ENCODE data around the gene SNAP23.

Gene SNAP23

GRCh38 chr15:42495361-42496212 is at the start of gene SNAP23:
SNAP23 (plus strand) TSS chr15:42495634; CDS start chr15:42511847, 16,213 bp downstream.
- DNase-seq (ENCODE audit: low read depth): peak; percentile 98
- Histone ChIP-seq H3K4me3 (ENCODE audit: low read length) (peak within 1 kb of the TSS; percentile 96), H3K4me1 (ENCODE audit: control insufficient read depth, insufficient read depth, low read length) (peaks cover 26% of the 10 kb centered on the region), H3K27me3 (replicated peaks; ENCODE audit: control insufficient read depth, insufficient read depth, low read length) (no peaks in the 10 kb centered on the region), H3K9me3 (ENCODE audit: control insufficient read depth, low read length) (no peaks in the 10 kb centered on the region), H3K9ac (ENCODE audit: low read length) (peak within 1 kb of the TSS; percentile 95), H3K36me3 (ENCODE audit: control insufficient read depth, insufficient read depth, low read length, severe bottlenecking) (no peaks in the 10 kb centered on the region)

- no peaks in the 10 kb centered on the region for H3K27me3 ChIP-seq (replicated peaks; ENCODE audit: control insufficient read depth, insufficient read depth, low read length)
Observed at GRCh38 chr15:42447599-42447998, 47.8 kb upstream of the SNAP23 start.

GRCh38 chr15:42448281-42448680 is 47.2 kb upstream of the SNAP23 start:
- peaks cover 86% of the 10 kb centered on the region for H3K36me3 ChIP-seq (ENCODE audit: control insufficient read depth, insufficient read depth, low read length, severe bottlenecking)
- no peak for DNase-seq (ENCODE audit: low read depth)
- H3K27me3 ChIP-seq (replicated peaks; ENCODE audit: control insufficient read depth, insufficient read depth, low read length): no peaks in the 10 kb centered on the region
- H3K9ac ChIP-seq (ENCODE audit: low read length): no peak overlapping the region
- H3K4me3 ChIP-seq (ENCODE audit: low read length): no peak overlapping the region
- H3K9me3 ChIP-seq (ENCODE audit: control insufficient read depth, low read length): no peaks in the 10 kb centered on the region
- H3K4me1 ChIP-seq (ENCODE audit: control insufficient read depth, insufficient read depth, low read length): peaks cover 4% of the 10 kb centered on the region

More at GRCh38 chr15:42447599-42447998, 47.8 kb upstream of the SNAP23 start:
- no peak for DNase-seq (ENCODE audit: low read depth)
- peaks cover 86% of the 10 kb centered on the region for H3K36me3 ChIP-seq (ENCODE audit: control insufficient read depth, insufficient read depth, low read length, severe bottlenecking)
- H3K4me3 ChIP-seq (ENCODE audit: low read length): no peak overlapping the region
- H3K9me3 ChIP-seq (ENCODE audit: control insufficient read depth, low read length): no peaks in the 10 kb centered on the region
- peaks cover 4% of the 10 kb centered on the region for H3K4me1 ChIP-seq (ENCODE audit: control insufficient read depth, insufficient read depth, low read length)
- H3K9ac ChIP-seq (ENCODE audit: low read length): no peak overlapping the region

DNA sequence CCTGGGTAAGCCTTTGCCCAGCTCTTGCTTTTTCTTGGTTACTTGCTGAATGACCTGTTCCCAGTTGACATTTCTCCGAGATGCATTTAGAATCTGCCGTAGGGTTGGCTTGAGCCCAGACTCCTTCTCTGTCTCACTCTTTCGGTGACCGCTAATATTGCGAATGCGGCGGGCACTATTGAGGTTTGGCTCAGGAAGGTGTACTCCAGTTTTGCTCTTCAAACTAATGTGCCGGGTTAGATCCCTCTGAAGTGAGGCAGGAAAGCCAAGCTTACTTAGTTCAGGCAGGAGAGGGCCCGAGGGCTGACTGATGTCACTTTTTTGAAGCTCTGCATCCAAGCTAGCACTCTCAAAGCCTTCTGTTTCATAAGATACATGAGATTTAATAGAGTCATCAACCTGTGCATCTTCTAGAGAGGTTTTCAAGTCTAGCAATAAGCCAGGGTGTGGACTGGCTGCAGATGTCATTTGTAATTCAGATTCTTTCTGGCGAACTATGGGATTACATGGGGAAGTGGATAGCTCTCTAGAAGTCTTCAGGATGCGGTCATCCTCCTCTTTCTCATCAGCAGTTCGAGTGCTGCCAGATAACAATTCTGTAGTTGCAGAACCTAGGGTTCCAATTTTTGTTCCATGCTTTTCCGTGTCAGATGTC is 45.5 kb upstream of the SNAP23 start:
- peaks cover 8% of the 10 kb centered on the region for H3K4me1 ChIP-seq (ENCODE audit: control insufficient read depth, insufficient read depth, low read length)
- H3K9me3 ChIP-seq (ENCODE audit: control insufficient read depth, low read length): no peaks in the 10 kb centered on the region
- H3K36me3 ChIP-seq (ENCODE audit: control insufficient read depth, insufficient read depth, low read length, severe bottlenecking): peaks cover 83% of the 10 kb centered on the region
- no peak overlapping the region for H3K9ac ChIP-seq (ENCODE audit: low read length)
- no peak overlapping the region for H3K4me3 ChIP-seq (ENCODE audit: low read length)
- no peak for DNase-seq (ENCODE audit: low read depth)
- no peaks in the 10 kb centered on the region for H3K27me3 ChIP-seq (replicated peaks; ENCODE audit: control insufficient read depth, insufficient read depth, low read length)

DNA sequence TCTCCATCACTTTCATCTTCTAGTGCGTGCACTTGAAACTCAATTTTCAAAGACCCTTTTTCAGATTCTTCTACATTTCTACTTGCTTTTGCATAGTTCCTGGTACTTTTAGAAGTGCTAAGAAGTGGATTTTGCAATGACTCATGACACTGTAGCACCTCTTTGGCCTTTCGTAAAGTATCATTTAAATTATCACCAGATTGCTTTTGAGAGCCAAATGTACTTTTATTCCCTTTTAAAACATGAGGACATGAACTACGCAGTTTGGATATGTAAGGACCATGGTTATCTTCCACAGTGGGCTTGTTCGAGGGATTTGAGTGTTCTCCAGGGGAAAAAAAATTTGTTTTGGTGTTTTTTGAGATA is 45.0 kb upstream of the SNAP23 start:
- no peak overlapping the region for H3K4me3 ChIP-seq (ENCODE audit: low read length)
- peaks cover 78% of the 10 kb centered on the region for H3K36me3 ChIP-seq (ENCODE audit: control insufficient read depth, insufficient read depth, low read length, severe bottlenecking)
- H3K27me3 ChIP-seq (replicated peaks; ENCODE audit: control insufficient read depth, insufficient read depth, low read length): no peaks in the 10 kb centered on the region
- peaks cover 12% of the 10 kb centered on the region for H3K4me1 ChIP-seq (ENCODE audit: control insufficient read depth, insufficient read depth, low read length)
- no peak for DNase-seq (ENCODE audit: low read depth)
- H3K9ac ChIP-seq (ENCODE audit: low read length): no peak overlapping the region
- no peaks in the 10 kb centered on the region for H3K9me3 ChIP-seq (ENCODE audit: control insufficient read depth, low read length)

GRCh38 chr15:42453826-42454225 is 41.6 kb upstream of the SNAP23 start:
- no peak overlapping the region for H3K4me3 ChIP-seq (ENCODE audit: low read length)
- no peaks in the 10 kb centered on the region for H3K27me3 ChIP-seq (replicated peaks; ENCODE audit: control insufficient read depth, insufficient read depth, low read length)
- H3K9me3 ChIP-seq (ENCODE audit: control insufficient read depth, low read length): no peaks in the 10 kb centered on the region
- no peak overlapping the region for H3K9ac ChIP-seq (ENCODE audit: low read length)
- H3K36me3 ChIP-seq (ENCODE audit: control insufficient read depth, insufficient read depth, low read length, severe bottlenecking): peaks cover 48% of the 10 kb centered on the region
- peak; percentile 37 for DNase-seq (ENCODE audit: low read depth)
- peaks cover 46% of the 10 kb centered on the region for H3K4me1 ChIP-seq (ENCODE audit: control insufficient read depth, insufficient read depth, low read length)

DNA sequence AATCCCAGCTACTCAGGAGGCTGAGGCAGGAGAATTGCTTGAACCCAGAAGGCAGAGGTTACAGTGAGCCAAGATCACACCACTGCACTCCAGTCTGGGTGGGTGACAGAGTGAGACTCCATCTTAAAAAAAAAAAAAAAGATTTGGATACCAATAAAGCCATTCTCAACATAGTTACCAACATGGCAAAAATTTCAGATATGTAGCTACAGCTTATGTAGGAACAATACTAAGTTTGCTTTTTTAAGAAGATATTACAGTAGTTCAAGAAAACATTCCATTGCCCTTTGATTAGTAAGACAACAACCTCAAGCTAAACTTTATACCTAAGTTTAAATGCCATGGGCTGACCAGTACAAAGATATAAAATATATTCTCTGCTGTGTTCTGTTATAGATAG is 38.9 kb upstream of the SNAP23 start:
- Histone ChIP-seq H3K36me3 (ENCODE audit: control insufficient read depth, insufficient read depth, low read length, severe bottlenecking) (peaks cover 21% of the 10 kb centered on the region), H3K27me3 (replicated peaks; ENCODE audit: control insufficient read depth, insufficient read depth, low read length) (no peaks in the 10 kb centered on the region), H3K9ac (ENCODE audit: low read length) (peak overlapping the region; percentile 88), H3K9me3 (ENCODE audit: control insufficient read depth, low read length) (no peaks in the 10 kb centered on the region), H3K4me3 (ENCODE audit: low read length) (peak overlapping the region; percentile 83), H3K4me1 (ENCODE audit: control insufficient read depth, insufficient read depth, low read length) (peaks cover 55% of the 10 kb centered on the region)
- DNase-seq (ENCODE audit: low read depth): peak; percentile 35

DNA sequence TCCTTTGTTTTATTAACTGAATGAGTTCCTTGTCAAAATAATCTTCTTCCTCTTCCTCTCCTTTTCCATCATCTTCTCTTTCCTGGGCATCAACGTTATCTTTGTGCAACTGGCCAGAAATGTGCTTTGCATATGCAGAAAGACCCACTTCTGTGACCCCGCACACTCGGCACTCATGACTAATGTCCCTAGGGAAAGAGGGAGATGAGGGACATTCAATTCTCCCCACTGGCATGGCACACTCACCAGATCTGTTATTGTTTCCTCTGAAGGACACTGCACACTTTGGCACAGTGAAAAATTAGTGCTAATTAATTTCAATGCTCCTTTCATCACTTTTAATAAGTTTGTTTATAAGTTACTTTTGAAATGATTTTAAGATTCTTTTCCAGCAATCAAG is 38.5 kb upstream of the SNAP23 start:
- peak; percentile 81 for DNase-seq (ENCODE audit: low read depth)
- H3K4me3 ChIP-seq (ENCODE audit: low read length): peak overlapping the region; percentile 83

GRCh38 chr15:42457445-42458442 is 37.7 kb upstream of the SNAP23 start:
- no peaks in the 10 kb centered on the region for H3K27me3 ChIP-seq (replicated peaks; ENCODE audit: control insufficient read depth, insufficient read depth, low read length)
- DNase-seq (ENCODE audit: low read depth): peak; percentile 96
- peaks cover 17% of the 10 kb centered on the region for H3K36me3 ChIP-seq (ENCODE audit: control insufficient read depth, insufficient read depth, low read length, severe bottlenecking)
- peak overlapping the region; percentile 83 for H3K4me3 ChIP-seq (ENCODE audit: low read length)
- H3K9me3 ChIP-seq (ENCODE audit: control insufficient read depth, low read length): no peaks in the 10 kb centered on the region
- peaks cover 56% of the 10 kb centered on the region for H3K4me1 ChIP-seq (ENCODE audit: control insufficient read depth, insufficient read depth, low read length)
- peak overlapping the region; percentile 88 for H3K9ac ChIP-seq (ENCODE audit: low read length)

More for the DNA sequence above, 38.5 kb upstream of the SNAP23 start:
- no peaks in the 10 kb centered on the region for H3K9me3 ChIP-seq (ENCODE audit: control insufficient read depth, low read length)
- peaks cover 56% of the 10 kb centered on the region for H3K4me1 ChIP-seq (ENCODE audit: control insufficient read depth, insufficient read depth, low read length)
- H3K27me3 ChIP-seq (replicated peaks; ENCODE audit: control insufficient read depth, insufficient read depth, low read length): no peaks in the 10 kb centered on the region
- H3K9ac ChIP-seq (ENCODE audit: low read length): peak overlapping the region; percentile 88
- peaks cover 17% of the 10 kb centered on the region for H3K36me3 ChIP-seq (ENCODE audit: control insufficient read depth, insufficient read depth, low read length, severe bottlenecking)

DNA sequence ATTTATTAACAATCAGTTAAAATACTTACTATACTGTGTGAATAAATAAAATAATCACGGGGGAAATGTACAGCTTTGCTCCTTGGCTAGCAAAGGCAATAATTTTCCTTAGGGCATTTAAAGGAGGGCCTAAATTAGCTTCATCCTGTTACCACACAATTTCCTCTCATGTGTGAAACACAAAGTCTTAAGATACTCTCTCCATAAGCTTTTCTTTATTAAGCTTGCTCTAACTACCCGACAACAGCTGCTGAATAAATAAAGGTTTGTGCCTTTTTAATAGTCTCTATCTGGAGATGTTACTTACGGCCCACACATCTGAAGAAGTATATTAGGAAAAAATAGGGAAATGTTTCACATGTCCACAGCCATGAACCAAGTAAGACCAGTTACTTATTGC is 34.2 kb upstream of the SNAP23 start:
- Histone ChIP-seq H3K9me3 (ENCODE audit: control insufficient read depth, low read length) (no peaks in the 10 kb centered on the region), H3K4me3 (ENCODE audit: low read length) (no peak overlapping the region)
- no peak for DNase-seq (ENCODE audit: low read depth)

More for the DNA sequence above, 34.2 kb upstream of the SNAP23 start:
- Histone ChIP-seq H3K36me3 (ENCODE audit: control insufficient read depth, insufficient read depth, low read length, severe bottlenecking) (peaks cover 13% of the 10 kb centered on the region), H3K4me1 (ENCODE audit: control insufficient read depth, insufficient read depth, low read length) (peaks cover 40% of the 10 kb centered on the region), H3K27me3 (replicated peaks; ENCODE audit: control insufficient read depth, insufficient read depth, low read length) (no peaks in the 10 kb centered on the region), H3K9ac (ENCODE audit: low read length) (peak overlapping the region; percentile 15)

All from adipocyte (in vitro differentiated cells).